SK-N-SH (cell line): ENCODE data around the gene TCF3. TPM values are rescaled to one million over a fixed set of nuclear protein-coding genes. Genes with fewer than 3 reads are reported as not detected.

Experiments
- CTCF ChIA-PET: fragments of 300-600, 350-600 bp; formaldehyde crosslinking; extraction: SDS; loops from one replicate; lab custom pipeline; 2021; lab: Yijun Ruan, JAX
- POLR2A ChIA-PET: fragments of 350-600 bp; sonication (Branson Sonifier 250); formaldehyde crosslinking; extraction: SDS; loops from one replicate; lab custom pipeline; 2020; ENCODE audit warnings: antibody characterized with exemption, inconsistent platforms; lab: Yijun Ruan, JAX
- DNase-seq: peaks from one replicate; pipeline ENCODE4 v3.0.0; 2012
- H2AFZ ChIP-seq: fragments of 200-600 bp; sonication (generic); 2 replicates; pipeline ENCODE4 v1.8.1; 2016; ENCODE audit warnings: antibody characterized with exemption, mild to moderate bottlenecking, low read depth
- H3F3A ChIP-seq: fragments of 200-600 bp; sonication (generic); replicated peaks from 2 replicates; pipeline ENCODE3; 2016; ENCODE audit warnings: antibody characterized with exemption, mild to moderate bottlenecking; ENCODE audit not compliant: insufficient read depth
- H3K27ac ChIP-seq, 2 experiments: fragments of 200-500 bp in 1 of 2; fragments of 200-600 bp in 1 of 2; sonication (Bioruptor generic) in 1 of 2; sonication (generic), shearing (Covaris generic) in 1 of 2; 2 replicates each; pipeline versions ENCODE4 v1.5.1 to v1.6.1; 2014 to 2016; ENCODE audit warnings: low read depth in 2 of 2, inconsistent platforms in 1 of 2, low read length in 1 of 2, mild to moderate bottlenecking in 1 of 2, mixed read lengths in 1 of 2
- H3K27me3 ChIP-seq: fragments of 200-600 bp; sonication (generic), shearing (Covaris generic); 2 replicates; pipeline ENCODE4 v1.6.1; 2016; ENCODE audit warnings: mixed run types; ENCODE audit not compliant: insufficient read depth
- H3K36me3 ChIP-seq, 2 experiments: fragments of 200-500 bp in 1 of 2; fragments of 200-600 bp in 1 of 2; sonication (Bioruptor generic) in 1 of 2; sonication (generic) in 1 of 2; replicated peaks in 1 of 2; 2 replicates each; pipeline versions ENCODE3 to v1.5.1; 2014 to 2016; ENCODE audit warnings: low read length in 1 of 2, mild to moderate bottlenecking in 1 of 2; ENCODE audit not compliant: insufficient read depth in 2 of 2, control insufficient read depth in 1 of 2
- H3K4me1 ChIP-seq, 2 experiments: fragments of 200-500 bp in 1 of 2; fragments of 200-600 bp in 1 of 2; sonication (Bioruptor generic) in 1 of 2; sonication (generic), shearing (Covaris generic) in 1 of 2; 2 replicates each; pipeline versions ENCODE4 v1.5.1 to v1.6.1; 2014 to 2016; ENCODE audit warnings: low read depth in 1 of 2, low read length in 1 of 2, mixed run types in 1 of 2; ENCODE audit not compliant: insufficient read depth in 2 of 2, control insufficient read depth in 1 of 2
- H3K4me2 ChIP-seq: fragments of 200-600 bp; sonication (generic), shearing (Covaris generic); 2 replicates; pipeline ENCODE4 v1.6.1; 2017; ENCODE audit warnings: mixed run types
- H3K4me3 ChIP-seq, 2 experiments: fragments of 200-500 bp in 1 of 2; fragments of 200-600 bp in 1 of 2; sonication (Bioruptor generic) in 1 of 2; sonication (generic), shearing (Covaris generic) in 1 of 2; 2 replicates each; pipeline versions ENCODE4 v1.5.1 to v1.8.1; 2014 to 2016; ENCODE audit warnings: low read depth in 2 of 2, inconsistent platforms in 1 of 2, low read length in 1 of 2, mild to moderate bottlenecking in 1 of 2, mixed read lengths in 1 of 2, moderate library complexity in 1 of 2
- H3K79me2 ChIP-seq: fragments of 200-600 bp; sonication (generic); 2 replicates; pipeline ENCODE4 v1.8.1; 2017; ENCODE audit warnings: mild to moderate bottlenecking; ENCODE audit not compliant: insufficient read depth
- H3K9ac ChIP-seq: fragments of 200-600 bp; sonication (generic); 2 replicates; pipeline ENCODE4 v1.6.1; 2017; ENCODE audit warnings: mixed run types
- H3K9me2 ChIP-seq: fragments of 200-600 bp; sonication (generic); 2 replicates; pipeline ENCODE4 v1.6.1; 2017; ENCODE audit warnings: mixed run types
- H3K9me3 ChIP-seq: fragments of 200-600 bp; sonication (generic); 2 replicates; pipeline ENCODE4 v1.6.1; 2017; ENCODE audit warnings: mixed run types, mild to moderate bottlenecking, moderate library complexity
- H4K20me1 ChIP-seq: fragments of 200-600 bp; sonication (generic); 2 replicates; pipeline ENCODE4 v1.6.1; 2017; ENCODE audit warnings: mild to moderate bottlenecking, mixed run types; ENCODE audit not compliant: insufficient read depth
- FOXM1 ChIP-seq: IDR thresholded peaks from 2 replicates; pipeline ENCODE4 v1.4.0; 2012; ENCODE audit warnings: low read depth, mild to moderate bottlenecking
- GATA2 ChIP-seq: sonication (generic); formaldehyde crosslinking; IDR thresholded peaks from 2 replicates; pipeline ENCODE4 v1.5.0; 2020; ENCODE audit warnings: mild to moderate bottlenecking, missing genetic modification reagents
- JUND ChIP-seq: IDR thresholded peaks from 2 replicates; pipeline ENCODE4 v1.4.0; 2012
- MEF2A ChIP-seq: IDR thresholded peaks from 2 replicates; pipeline ENCODE4 v1.4.0; 2012; ENCODE audit warnings: low read depth, borderline replicate concordance
- MXI1 ChIP-seq: IDR thresholded peaks from 2 replicates; pipeline ENCODE4 v1.6.1; 2012; ENCODE audit warnings: mild to moderate bottlenecking, low read depth, low read length, improper control_type of control experiment
- NFIC ChIP-seq: IDR thresholded peaks from 2 replicates; pipeline ENCODE4 v1.4.0; 2012; ENCODE audit warnings: borderline replicate concordance
- NRF1 ChIP-seq: IDR thresholded peaks from 2 replicates; pipeline ENCODE4 v1.6.1; 2012; ENCODE audit warnings: low read depth, mild to moderate bottlenecking, low read length
- POLR2AphosphoS5 ChIP-seq: IDR thresholded peaks from 2 replicates; pipeline ENCODE4 v1.6.1; 2012; ENCODE audit warnings: low read depth, low read length
- RCOR1 ChIP-seq: fragments of 150-350 bp; IDR thresholded peaks from 2 replicates; pipeline ENCODE4 v1.6.1; 2017; ENCODE audit warnings: antibody characterized with exemption, low read length
- RFX5 ChIP-seq: IDR thresholded peaks from 2 replicates; pipeline ENCODE4 v1.6.1; 2012; ENCODE audit warnings: mild to moderate bottlenecking, improper control_type of control experiment, low read length
- RXRA ChIP-seq: IDR thresholded peaks from 2 replicates; pipeline ENCODE4 v1.4.0; 2012; ENCODE audit warnings: low read depth, mild to moderate bottlenecking, borderline replicate concordance
- SIN3A ChIP-seq: IDR thresholded peaks from 2 replicates; pipeline ENCODE4 v1.6.1; 2012; ENCODE audit warnings: low read depth, mild to moderate bottlenecking, low read length, moderate library complexity, borderline replicate concordance
- TAF1 ChIP-seq: IDR thresholded peaks from 2 replicates; pipeline ENCODE4 v1.6.1; 2012; ENCODE audit warnings: low read depth, mild to moderate bottlenecking, low read length, moderate library complexity, borderline replicate concordance
- TEAD4 ChIP-seq: IDR thresholded peaks from 2 replicates; pipeline ENCODE4 v1.4.0; 2012; ENCODE audit warnings: mild to moderate bottlenecking, borderline replicate concordance; ENCODE audit not compliant: insufficient read depth
- WGBS: methylation state at CpG from one replicate; pipeline ENCODE4 v1.1.6; 2017; ENCODE audit warnings: low lambda C conversion rate; 5-methylcytosine and 5-hydroxymethylcytosine counted together
- polyA plus RNA-seq, 3 experiments: library from polyadenylated mRNA; depleted of rRNA; stranded (reverse); fragments of >200 nt; gene quantifications; 2 replicates each; pipeline ENCODE4 v1.2.3, GENCODE V29; 2012
- TF ChIP-seq, protein P1 (sequence below): IDR thresholded peaks from 2 replicates; pipeline ENCODE4 v1.4.0; 2012; ENCODE audit warnings: low read depth, borderline replicate concordance
- TF ChIP-seq, protein P2 (sequence below): fragments of 150-350 bp; IDR thresholded peaks from 2 replicates; pipeline ENCODE4 v1.6.1; 2016; ENCODE audit warnings: mild to moderate bottlenecking, low read depth, low read length
- TF ChIP-seq, protein P3 (sequence below): IDR thresholded peaks from 2 replicates; pipeline ENCODE4 v1.4.0; 2012; ENCODE audit warnings: low read depth
- TF ChIP-seq, protein P4 (sequence below): fragments of 200-600 bp; sonication (generic); IDR thresholded peaks from 2 replicates; pipeline ENCODE4 v1.6.1; 2017; ENCODE audit warnings: antibody characterized with exemption, mild to moderate bottlenecking, moderate library complexity
- TF ChIP-seq, protein P5 (sequence below): IDR thresholded peaks from 2 replicates; pipeline ENCODE4; 2012

TCF3 gene
- polyA plus RNA-seq, 1 of the 3 experiments (the other 2 are of a cell fraction), result 104 TPM

DNA sequence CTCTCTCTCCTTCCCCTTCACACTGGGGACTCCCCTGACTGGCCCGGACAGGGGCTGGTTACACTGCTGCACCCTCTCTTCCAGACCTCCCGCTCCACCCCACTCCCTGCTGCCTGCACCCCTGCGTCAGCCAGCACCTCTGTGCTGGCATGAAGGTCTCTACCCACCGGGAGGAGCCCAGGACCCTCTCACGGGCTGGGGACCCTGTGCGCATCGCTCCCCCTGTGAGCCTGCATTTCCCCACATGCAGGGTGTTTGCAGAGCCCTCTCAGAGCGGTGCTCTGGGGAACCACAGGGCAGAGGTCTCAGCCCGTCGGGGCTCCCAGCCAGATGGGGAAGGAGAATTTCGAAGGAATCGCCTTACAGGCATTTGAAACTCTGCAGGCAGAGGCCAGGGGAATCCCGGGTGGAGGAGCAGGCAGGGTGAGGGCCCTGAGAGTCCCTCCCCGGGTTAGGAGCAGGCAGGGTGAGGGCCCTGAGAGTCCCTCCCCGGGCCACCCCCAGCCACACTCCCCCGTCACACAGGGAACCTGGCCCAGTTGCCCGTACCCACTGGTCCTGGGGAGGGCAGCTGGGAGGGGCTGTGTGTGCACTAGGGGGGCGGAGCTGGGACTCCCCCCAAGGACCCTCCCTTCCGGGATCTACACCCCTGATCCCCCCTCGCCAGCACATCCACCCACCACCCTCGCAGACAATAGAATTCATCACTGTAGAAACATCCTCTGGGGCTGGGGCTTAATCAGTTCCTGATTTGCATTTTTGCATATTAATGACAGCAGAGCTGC lies 16.3 kb upstream of the TCF3 start:
- Histone ChIP-seq H3F3A (peaks cover 12% of the 10 kb centered on the region), H3K79me2 (no peaks in the 10 kb centered on the region), H2AFZ (no peak overlapping the region), H3K9ac (no peak overlapping the region), H3K27ac (no peak overlapping the region), H3K4me2 (no peak overlapping the region), H3K27me3 (peaks cover 36% of the 10 kb centered on the region), H3K9me2 (no peaks in the 10 kb centered on the region), H3K4me1 (peaks cover 0 to 5% of the 10 kb centered on the region in 2 experiments; a peak in 2 of 4 replicates), H4K20me1 (no peaks in the 10 kb centered on the region), H3K9me3 (no peaks in the 10 kb centered on the region), H3K4me3 (no peak overlapping the region; a peak in 1 of 4 replicates), H3K36me3 (no peaks in the 10 kb centered on the region)
- CTCF ChIA-PET, result interaction anchor here (1.0 to 8.4 kb wide), 2 partner anchors 58 to 96 kb away, joined by 3 to 128 read pairs; no protein-coding TSS in a partner anchor
- no peak for DNase-seq
- TF ChIP-seq FOXM1 (no peak), NFIC (no peak), MXI1 (no peak), POLR2AphosphoS5 (no peak), TAF1 (no peak), SIN3A (no peak), RCOR1 (no peak), JUND (no peak), RFX5 (no peak), RXRA (no peak), GATA2 (CRISPR knock-in tag) (no peak), MEF2A (no peak), TEAD4 (no peak), NRF1 (no peak)
- TF ChIP-seq, protein P1, sequence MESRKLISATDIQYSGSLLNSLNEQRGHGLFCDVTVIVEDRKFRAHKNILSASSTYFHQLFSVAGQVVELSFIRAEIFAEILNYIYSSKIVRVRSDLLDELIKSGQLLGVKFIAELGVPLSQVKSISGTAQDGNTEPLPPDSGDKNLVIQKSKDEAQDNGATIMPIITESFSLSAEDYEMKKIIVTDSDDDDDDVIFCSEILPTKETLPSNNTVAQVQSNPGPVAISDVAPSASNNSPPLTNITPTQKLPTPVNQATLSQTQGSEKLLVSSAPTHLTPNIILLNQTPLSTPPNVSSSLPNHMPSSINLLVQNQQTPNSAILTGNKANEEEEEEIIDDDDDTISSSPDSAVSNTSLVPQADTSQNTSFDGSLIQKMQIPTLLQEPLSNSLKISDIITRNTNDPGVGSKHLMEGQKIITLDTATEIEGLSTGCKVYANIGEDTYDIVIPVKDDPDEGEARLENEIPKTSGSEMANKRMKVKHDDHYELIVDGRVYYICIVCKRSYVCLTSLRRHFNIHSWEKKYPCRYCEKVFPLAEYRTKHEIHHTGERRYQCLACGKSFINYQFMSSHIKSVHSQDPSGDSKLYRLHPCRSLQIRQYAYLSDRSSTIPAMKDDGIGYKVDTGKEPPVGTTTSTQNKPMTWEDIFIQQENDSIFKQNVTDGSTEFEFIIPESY, result no peak
- TF ChIP-seq, protein P2, sequence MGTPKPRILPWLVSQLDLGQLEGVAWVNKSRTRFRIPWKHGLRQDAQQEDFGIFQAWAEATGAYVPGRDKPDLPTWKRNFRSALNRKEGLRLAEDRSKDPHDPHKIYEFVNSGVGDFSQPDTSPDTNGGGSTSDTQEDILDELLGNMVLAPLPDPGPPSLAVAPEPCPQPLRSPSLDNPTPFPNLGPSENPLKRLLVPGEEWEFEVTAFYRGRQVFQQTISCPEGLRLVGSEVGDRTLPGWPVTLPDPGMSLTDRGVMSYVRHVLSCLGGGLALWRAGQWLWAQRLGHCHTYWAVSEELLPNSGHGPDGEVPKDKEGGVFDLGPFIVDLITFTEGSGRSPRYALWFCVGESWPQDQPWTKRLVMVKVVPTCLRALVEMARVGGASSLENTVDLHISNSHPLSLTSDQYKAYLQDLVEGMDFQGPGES, result no peak
- TF ChIP-seq, protein P3, sequence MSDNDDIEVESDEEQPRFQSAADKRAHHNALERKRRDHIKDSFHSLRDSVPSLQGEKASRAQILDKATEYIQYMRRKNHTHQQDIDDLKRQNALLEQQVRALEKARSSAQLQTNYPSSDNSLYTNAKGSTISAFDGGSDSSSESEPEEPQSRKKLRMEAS, result no peak
- TF ChIP-seq, protein P4, sequence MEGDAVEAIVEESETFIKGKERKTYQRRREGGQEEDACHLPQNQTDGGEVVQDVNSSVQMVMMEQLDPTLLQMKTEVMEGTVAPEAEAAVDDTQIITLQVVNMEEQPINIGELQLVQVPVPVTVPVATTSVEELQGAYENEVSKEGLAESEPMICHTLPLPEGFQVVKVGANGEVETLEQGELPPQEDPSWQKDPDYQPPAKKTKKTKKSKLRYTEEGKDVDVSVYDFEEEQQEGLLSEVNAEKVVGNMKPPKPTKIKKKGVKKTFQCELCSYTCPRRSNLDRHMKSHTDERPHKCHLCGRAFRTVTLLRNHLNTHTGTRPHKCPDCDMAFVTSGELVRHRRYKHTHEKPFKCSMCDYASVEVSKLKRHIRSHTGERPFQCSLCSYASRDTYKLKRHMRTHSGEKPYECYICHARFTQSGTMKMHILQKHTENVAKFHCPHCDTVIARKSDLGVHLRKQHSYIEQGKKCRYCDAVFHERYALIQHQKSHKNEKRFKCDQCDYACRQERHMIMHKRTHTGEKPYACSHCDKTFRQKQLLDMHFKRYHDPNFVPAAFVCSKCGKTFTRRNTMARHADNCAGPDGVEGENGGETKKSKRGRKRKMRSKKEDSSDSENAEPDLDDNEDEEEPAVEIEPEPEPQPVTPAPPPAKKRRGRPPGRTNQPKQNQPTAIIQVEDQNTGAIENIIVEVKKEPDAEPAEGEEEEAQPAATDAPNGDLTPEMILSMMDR, result no peak
- TF ChIP-seq, protein P5, sequence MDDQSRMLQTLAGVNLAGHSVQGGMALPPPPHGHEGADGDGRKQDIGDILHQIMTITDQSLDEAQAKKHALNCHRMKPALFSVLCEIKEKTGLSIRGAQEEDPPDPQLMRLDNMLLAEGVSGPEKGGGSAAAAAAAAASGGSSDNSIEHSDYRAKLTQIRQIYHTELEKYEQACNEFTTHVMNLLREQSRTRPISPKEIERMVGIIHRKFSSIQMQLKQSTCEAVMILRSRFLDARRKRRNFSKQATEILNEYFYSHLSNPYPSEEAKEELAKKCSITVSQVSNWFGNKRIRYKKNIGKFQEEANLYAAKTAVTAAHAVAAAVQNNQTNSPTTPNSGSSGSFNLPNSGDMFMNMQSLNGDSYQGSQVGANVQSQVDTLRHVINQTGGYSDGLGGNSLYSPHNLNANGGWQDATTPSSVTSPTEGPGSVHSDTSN, result no peak
- 5% methylated on average over 13 of the region's 21 CpGs for WGBS
- POLR2A ChIA-PET, result no interaction called here
